ENCODE measurements around the gene PDILT.

Gene PDILT

GRCh38 chr16:20348365-20349185 is 56.0 kb downstream of the PDILT start:
- DNase-seq (ENCODE audit: extremely low read depth, low read depth) = no peak
- TF ChIP-seq, protein P1, sequence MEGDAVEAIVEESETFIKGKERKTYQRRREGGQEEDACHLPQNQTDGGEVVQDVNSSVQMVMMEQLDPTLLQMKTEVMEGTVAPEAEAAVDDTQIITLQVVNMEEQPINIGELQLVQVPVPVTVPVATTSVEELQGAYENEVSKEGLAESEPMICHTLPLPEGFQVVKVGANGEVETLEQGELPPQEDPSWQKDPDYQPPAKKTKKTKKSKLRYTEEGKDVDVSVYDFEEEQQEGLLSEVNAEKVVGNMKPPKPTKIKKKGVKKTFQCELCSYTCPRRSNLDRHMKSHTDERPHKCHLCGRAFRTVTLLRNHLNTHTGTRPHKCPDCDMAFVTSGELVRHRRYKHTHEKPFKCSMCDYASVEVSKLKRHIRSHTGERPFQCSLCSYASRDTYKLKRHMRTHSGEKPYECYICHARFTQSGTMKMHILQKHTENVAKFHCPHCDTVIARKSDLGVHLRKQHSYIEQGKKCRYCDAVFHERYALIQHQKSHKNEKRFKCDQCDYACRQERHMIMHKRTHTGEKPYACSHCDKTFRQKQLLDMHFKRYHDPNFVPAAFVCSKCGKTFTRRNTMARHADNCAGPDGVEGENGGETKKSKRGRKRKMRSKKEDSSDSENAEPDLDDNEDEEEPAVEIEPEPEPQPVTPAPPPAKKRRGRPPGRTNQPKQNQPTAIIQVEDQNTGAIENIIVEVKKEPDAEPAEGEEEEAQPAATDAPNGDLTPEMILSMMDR (IDR thresholded peaks at IDR 0.05; ENCODE audit: low read depth, low read length) = no peak

DNA sequence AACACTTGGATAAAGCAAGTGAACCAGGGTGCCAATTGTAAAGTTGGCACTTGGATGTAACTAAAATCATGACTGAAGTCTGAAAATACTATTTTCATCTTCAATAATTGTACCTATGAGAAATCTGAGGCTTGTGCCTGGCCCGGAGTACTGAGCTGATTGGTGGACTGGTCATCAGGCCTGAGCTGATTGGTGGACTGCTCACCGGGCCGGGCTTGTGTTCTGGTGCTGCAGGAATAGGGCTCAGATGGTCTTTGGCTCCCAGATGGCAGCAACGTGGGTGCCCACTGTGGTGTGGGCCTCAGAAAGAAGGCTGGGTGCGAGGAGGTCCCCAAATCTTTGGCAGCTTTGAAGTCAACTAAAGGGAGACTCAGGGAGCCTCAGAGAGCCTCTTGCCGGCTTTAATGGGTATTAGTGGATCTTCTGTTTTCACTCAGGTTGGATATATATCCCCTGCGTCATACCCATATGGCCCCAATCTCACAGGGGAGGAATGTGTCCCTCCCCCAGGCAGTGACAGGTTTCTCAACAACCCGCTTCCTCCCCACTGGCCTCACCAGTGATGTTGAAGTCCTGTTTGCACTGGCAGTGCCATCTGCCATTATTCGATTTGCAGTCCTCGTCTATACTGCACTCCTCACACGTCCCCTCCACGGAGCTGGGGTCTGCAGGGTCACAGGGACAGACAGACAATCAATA is 56.7 kb downstream of the PDILT start:
- no peak for DNase-seq (ENCODE audit: extremely low read depth, low read depth)
- TF ChIP-seq, protein P1 (IDR thresholded peaks at IDR 0.05; ENCODE audit: low read depth, low read length) = no peak

DNA sequence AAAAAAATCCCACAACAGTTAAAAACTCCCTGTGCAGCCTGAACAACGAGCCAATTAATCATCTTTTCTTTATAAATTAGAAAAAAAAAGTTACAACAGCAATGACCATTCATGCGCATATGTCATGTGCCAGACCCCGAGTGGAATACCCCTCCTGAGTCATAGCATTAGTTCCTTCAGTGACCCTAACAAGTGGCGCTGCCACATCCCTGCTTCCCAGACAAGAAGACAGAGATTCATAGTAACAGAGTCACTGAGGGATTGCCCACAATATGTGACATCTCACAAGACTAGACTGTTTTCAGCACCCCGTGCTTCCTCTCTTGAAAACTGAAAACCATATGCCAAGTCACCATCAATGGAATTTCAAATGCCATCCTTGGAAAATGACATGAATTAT is 59.9 kb downstream of the PDILT start:
- TF ChIP-seq, protein P1 (IDR thresholded peaks at IDR 0.05; ENCODE audit: low read depth, low read length) = no peak
- DNase-seq (ENCODE audit: extremely low read depth, low read depth) = no peak

DNA sequence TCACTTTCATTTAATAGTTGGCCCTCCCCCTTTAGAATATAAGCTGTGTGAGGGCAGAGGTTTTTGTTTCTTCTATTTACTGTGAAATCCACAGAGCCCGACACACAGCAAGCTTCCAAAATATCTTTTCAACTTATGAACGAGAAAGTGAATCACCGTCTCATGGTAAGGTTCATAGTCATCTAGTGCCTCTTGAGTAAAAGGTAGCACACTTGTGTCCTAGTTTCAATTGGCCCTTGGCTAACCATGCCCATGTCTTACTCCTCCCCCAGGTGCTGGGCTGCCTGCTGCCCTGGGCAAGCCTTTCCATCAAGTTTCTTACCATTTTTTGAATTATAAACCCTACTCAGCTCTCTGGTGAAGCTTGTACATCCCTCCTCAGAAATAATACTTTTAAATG is 64.8 kb downstream of the PDILT start:
- TF ChIP-seq, protein P1 (IDR thresholded peaks at IDR 0.05; ENCODE audit: low read depth, low read length) = no peak
- DNase-seq (ENCODE audit: extremely low read depth, low read depth) = no peak

GRCh38 chr16:20336955-20337354 is 67.6 kb downstream of the PDILT start:
- DNase-seq (ENCODE audit: extremely low read depth, low read depth) = no peak
- TF ChIP-seq, protein P1 (IDR thresholded peaks at IDR 0.05; ENCODE audit: low read depth, low read length) = no peak

DNA sequence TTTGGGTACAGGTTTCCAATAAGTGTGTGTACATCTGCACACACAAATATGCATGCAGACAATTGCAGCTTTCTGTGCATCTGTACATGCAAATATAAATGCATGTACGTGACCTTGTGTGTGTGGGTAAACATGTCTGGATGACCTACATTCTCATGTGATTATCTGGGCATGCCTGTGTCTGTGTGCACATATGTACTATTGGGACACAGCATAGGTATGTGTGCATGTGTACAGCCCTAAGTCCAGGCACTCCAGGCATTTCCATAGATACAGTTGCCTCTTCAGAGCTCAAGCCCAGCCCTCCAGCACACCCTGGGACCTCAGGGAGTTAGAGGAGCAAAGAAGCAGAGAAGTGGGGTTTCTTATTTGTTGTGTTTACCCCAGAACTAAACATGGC is 70.1 kb downstream of the PDILT start:
- no peak for DNase-seq (ENCODE audit: extremely low read depth, low read depth)
- TF ChIP-seq, protein P1 (IDR thresholded peaks at IDR 0.05; ENCODE audit: low read depth, low read length) = no peak

DNA sequence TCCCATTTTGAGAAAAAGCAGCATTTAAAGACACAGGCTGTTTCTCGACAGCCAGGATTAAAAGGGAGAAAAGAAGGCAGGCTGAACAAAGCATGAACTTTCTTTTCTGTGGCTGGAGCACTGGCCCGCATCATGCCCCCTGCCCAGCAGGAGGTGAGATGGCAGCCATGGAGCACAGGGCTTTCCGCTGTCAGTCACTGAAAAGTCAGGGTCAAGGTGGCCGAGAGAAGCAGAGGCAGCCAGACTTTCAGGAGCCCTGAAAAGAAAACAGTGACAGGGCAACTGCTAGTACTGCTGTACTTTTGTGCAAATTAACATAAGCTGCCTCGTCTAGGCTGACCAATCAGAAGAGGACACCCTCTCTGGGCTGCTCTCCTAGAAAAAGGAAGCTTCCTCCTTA is 71.4 kb downstream of the PDILT start:
- TF ChIP-seq, protein P1 (IDR thresholded peaks at IDR 0.05; ENCODE audit: low read depth, low read length) = no peak
- no peak for DNase-seq (ENCODE audit: extremely low read depth, low read depth)
